Right renal pelvis (tissue), 4 donors: Measurements from ENCODE around the gene PNPO. TPM values are rescaled to one million over a fixed set of nuclear protein-coding genes. Genes with fewer than 3 reads are reported as not detected.
"Not testable (repeated sequence)": the region's sequence is repeated elsewhere in the genome, so short reads cannot be mapped to it uniquely, and the experiment has no call there.

Experiments used
- DNase-seq, 4 donors: peaks; one replicate each; pipeline ENCODE4 v3.0.0-alpha.2; 2013; ENCODE audit warnings: low read depth in 4 of 4, low spot score in 3 of 4, missing footprints in 1 of 4
- polyA plus RNA-seq, 4 donors: library from polyadenylated mRNA; unstranded; fragments of 120-200 nt; gene quantifications; one replicate each; pipeline ENCODE4 v1.2.1, GENCODE V29; 2013; ENCODE audit not compliant: insufficient read length in 4 of 4

Gene PNPO
- polyA plus RNA-seq, 4 donors, result 21.1 to 22.6 (median 22.2) TPM

- DNase-seq, result peak; percentile 99
These were observed 29.5 kb downstream of the PNPO start, which contains the start of gene CDK5RAP3 for GRCh38 chr17:47970725-47971499. Gene CDK5RAP3, plus strand, starts transcription at chr17:47971113. Its CDS starts 34 bp downstream, at chr17:47971147.

GRCh38 chr17:47973541-47973940 lies 32.2 kb downstream of the PNPO start:
- no peak for DNase-seq

GRCh38 chr17:47975189-47975822 lies 33.9 kb downstream of the PNPO start:
- no peak for DNase-seq

GRCh38 chr17:47975823-47976205 lies 34.4 kb downstream of the PNPO start:
- DNase-seq, result no peak

GRCh38 chr17:47978324-47978723 lies 37.0 kb downstream of the PNPO start:
- no peak for DNase-seq

- no peak for DNase-seq
These were observed 39.2 kb downstream of the PNPO start for GRCh38 chr17:47980541-47980940.

- no peak for DNase-seq
These were observed 40.1 kb downstream of the PNPO start for GRCh38 chr17:47981462-47981861.

- no peak for DNase-seq
These were observed 40.8 kb downstream of the PNPO start for GRCh38 chr17:47982091-47982617.

GRCh38 chr17:47982645-47983390 lies 41.4 kb downstream of the PNPO start:
- DNase-seq, result no peak

GRCh38 chr17:47983492-47984223 lies 42.3 kb downstream of the PNPO start:
- DNase-seq, result no peak

GRCh38 chr17:47986520-47986919 lies 45.1 kb downstream of the PNPO start:
- no peak for DNase-seq

- peak in 1 of 4 donors; percentile 62 for DNase-seq
These were observed 46.0 kb downstream of the PNPO start for GRCh38 chr17:47987240-47987835.

- DNase-seq, result not testable (repeated sequence)
These were observed 47.1 kb downstream of the PNPO start for GRCh38 chr17:47988445-47988844.

GRCh38 chr17:47989159-47989558 lies 47.8 kb downstream of the PNPO start:
- no peak for DNase-seq

- DNase-seq, result no peak
These were observed 48.3 kb downstream of the PNPO start for GRCh38 chr17:47989700-47990099.

- DNase-seq, result no peak
These were observed 49.8 kb downstream of the PNPO start for GRCh38 chr17:47990962-47991731.

- no peak for DNase-seq
These were observed 50.8 kb downstream of the PNPO start for GRCh38 chr17:47992216-47992615.

GRCh38 chr17:47993031-47993564 lies 51.7 kb downstream of the PNPO start:
- DNase-seq, result no peak

GRCh38 chr17:47993964-47994363 lies 52.6 kb downstream of the PNPO start:
- DNase-seq, result no peak
